Vagina (tissue), 2 donors: ENCODE data around the gene FOXP4. TPM values are rescaled to one million over a fixed set of nuclear protein-coding genes. Genes with fewer than 3 reads are reported as not detected.

Experiments
- DNase-seq, 2 donors: peaks; one replicate each; pipeline ENCODE4 v3.0.0-alpha.2; 2017; ENCODE audit errors: extremely low spot score in 2 of 2
- H3K27ac ChIP-seq: fragments of 200-600 bp; sonication (generic); one replicate; pipeline ENCODE4 v1.5.1; 2019
- H3K27me3 ChIP-seq: fragments of 200-600 bp; sonication (generic); one replicate; pipeline ENCODE4 v1.5.1; 2019
- H3K36me3 ChIP-seq, 2 donors: fragments of 200-600 bp; sonication (generic); one replicate each; pipeline ENCODE4 v1.5.1; 2017 to 2019
- H3K4me1 ChIP-seq: fragments of 200-600 bp; sonication (generic); one replicate; pipeline ENCODE4 v1.5.1; 2019
- H3K4me3 ChIP-seq, 2 donors: fragments of 200-600 bp; sonication (generic); 1 replicate in 1 of 2; 2 replicates in 1 of 2; pipeline ENCODE4 v1.5.1; 2016 to 2019
- H3K9me3 ChIP-seq: fragments of 200-600 bp; sonication (generic); one replicate; pipeline ENCODE4 v1.5.1; 2019
- POLR2A ChIP-seq, 2 donors: fragments of 450-650 bp; IDR thresholded peaks; one replicate each; pipeline ENCODE4 v1.6.1; 2017; ENCODE audit warnings: antibody characterized with exemption in 2 of 2, mild to moderate bottlenecking in 2 of 2, moderate library complexity in 2 of 2
- POLR2AphosphoS5 ChIP-seq, 2 donors: sonication (generic); formaldehyde crosslinking; IDR thresholded peaks; one replicate each; pipeline ENCODE4 v1.9.0; 2017; ENCODE audit warnings: antibody characterized with exemption in 2 of 2, mild to moderate bottlenecking in 2 of 2, low read depth in 1 of 2; ENCODE audit not compliant: insufficient read depth in 1 of 2
- intact Hi-C: fragments of 100-400 bp; cut with DNase I; formaldehyde crosslinking; loops from one replicate; pipeline ENCODE4 v1.15.1; 2023
- total RNA-seq: library from RNA; depleted of rRNA; stranded (reverse); fragments of >200 nt; gene quantifications from one replicate; pipeline ENCODE4 v1.2.3, GENCODE V29; 2016
- TF ChIP-seq, protein P1 (sequence below), 3 experiments: fragments of 450-650 bp in 2 of 3; fragments of 200-600 bp in 1 of 3; sonication (generic) in 1 of 3; IDR thresholded peaks; one replicate each; pipeline ENCODE4 v1.5.1; 2017 to 2019; ENCODE audit warnings: antibody characterized with exemption in 3 of 3, mild to moderate bottlenecking in 2 of 3, moderate library complexity in 2 of 3

The FOXP4 gene
- total RNA-seq, 1 donor from 2014 or later, result 7.4 TPM

GRCh38 chr6:41591859-41592502 lies 45.8 kb downstream of the FOXP4 start:
- Histone ChIP-seq H3K9me3 (no peaks in the 10 kb centered on the region), H3K4me1 (peaks cover 11% of the 10 kb centered on the region), H3K27ac (no peak overlapping the region), H3K36me3 (peaks cover 0 to 16% of the 10 kb centered on the region in 2 donors), H3K4me3 (no peak overlapping the region), H3K27me3 (no peaks in the 10 kb centered on the region)
- intact Hi-C loops, result loop anchor here (5.0 kb wide), 3 partner anchors 130 to 225 kb away; no protein-coding TSS in a partner anchor
- TF ChIP-seq POLR2A (IDR thresholded peaks at IDR 0.05) (no peak), POLR2AphosphoS5 (IDR thresholded peaks at IDR 0.05; ENCODE audit: insufficient read depth in 1 of 2, low read depth in 1 of 2) (peak in 1 of 2 donors; percentile 22)
- TF ChIP-seq, protein P1, sequence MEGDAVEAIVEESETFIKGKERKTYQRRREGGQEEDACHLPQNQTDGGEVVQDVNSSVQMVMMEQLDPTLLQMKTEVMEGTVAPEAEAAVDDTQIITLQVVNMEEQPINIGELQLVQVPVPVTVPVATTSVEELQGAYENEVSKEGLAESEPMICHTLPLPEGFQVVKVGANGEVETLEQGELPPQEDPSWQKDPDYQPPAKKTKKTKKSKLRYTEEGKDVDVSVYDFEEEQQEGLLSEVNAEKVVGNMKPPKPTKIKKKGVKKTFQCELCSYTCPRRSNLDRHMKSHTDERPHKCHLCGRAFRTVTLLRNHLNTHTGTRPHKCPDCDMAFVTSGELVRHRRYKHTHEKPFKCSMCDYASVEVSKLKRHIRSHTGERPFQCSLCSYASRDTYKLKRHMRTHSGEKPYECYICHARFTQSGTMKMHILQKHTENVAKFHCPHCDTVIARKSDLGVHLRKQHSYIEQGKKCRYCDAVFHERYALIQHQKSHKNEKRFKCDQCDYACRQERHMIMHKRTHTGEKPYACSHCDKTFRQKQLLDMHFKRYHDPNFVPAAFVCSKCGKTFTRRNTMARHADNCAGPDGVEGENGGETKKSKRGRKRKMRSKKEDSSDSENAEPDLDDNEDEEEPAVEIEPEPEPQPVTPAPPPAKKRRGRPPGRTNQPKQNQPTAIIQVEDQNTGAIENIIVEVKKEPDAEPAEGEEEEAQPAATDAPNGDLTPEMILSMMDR (IDR thresholded peaks at IDR 0.05), result peak; percentile 87 to 89 (median 88)
- DNase-seq, result no peak

GRCh38 chr6:41593406-41593805 lies 47.2 kb downstream of the FOXP4 start:
- no peak for DNase-seq
- Histone ChIP-seq H3K4me3 (no peak overlapping the region), H3K9me3 (no peaks in the 10 kb centered on the region), H3K27me3 (no peaks in the 10 kb centered on the region), H3K27ac (no peak overlapping the region), H3K4me1 (peaks cover 11% of the 10 kb centered on the region), H3K36me3 (peaks cover 0 to 16% of the 10 kb centered on the region in 2 donors)
- intact Hi-C loops, result loop anchor here (5.0 kb wide), 3 partner anchors 131 to 226 kb away; no protein-coding TSS in a partner anchor
- no peak for TF ChIP-seq POLR2AphosphoS5 (IDR thresholded peaks at IDR 0.05; ENCODE audit: insufficient read depth in 1 of 2, low read depth in 1 of 2)
- no peak for TF ChIP-seq POLR2A (IDR thresholded peaks at IDR 0.05)
- TF ChIP-seq, protein P1 (IDR thresholded peaks at IDR 0.05), result no peak

DNA sequence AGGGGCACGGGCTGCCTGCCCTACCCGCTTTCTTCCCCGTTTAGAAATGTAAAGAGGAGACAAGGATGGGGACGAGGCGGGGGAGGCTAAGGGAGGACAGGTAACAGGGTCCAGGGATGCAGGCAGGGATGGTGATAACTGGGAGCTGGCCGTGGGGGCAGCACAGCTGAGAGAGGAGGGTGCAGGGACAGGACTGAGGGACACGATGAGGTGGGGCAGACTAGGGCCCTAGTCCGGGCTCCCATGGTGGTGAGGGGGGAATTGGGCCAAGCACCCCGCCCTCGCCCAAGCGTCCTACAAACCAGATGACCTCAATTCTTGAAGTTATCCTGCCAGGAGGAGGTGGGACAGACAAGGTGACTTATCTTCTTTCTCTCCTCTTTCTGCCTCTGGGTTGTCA lies 47.7 kb downstream of the FOXP4 start:
- DNase-seq, result no peak
- Histone ChIP-seq H3K36me3 (peaks cover 0 to 16% of the 10 kb centered on the region in 2 donors), H3K4me1 (peaks cover 11% of the 10 kb centered on the region), H3K27me3 (no peaks in the 10 kb centered on the region), H3K27ac (no peak overlapping the region), H3K4me3 (no peak overlapping the region), H3K9me3 (no peaks in the 10 kb centered on the region)
- TF ChIP-seq, protein P1 (IDR thresholded peaks at IDR 0.05), result no peak
- TF ChIP-seq POLR2A (IDR thresholded peaks at IDR 0.05), result no peak
- no peak for TF ChIP-seq POLR2AphosphoS5 (IDR thresholded peaks at IDR 0.05; ENCODE audit: insufficient read depth in 1 of 2, low read depth in 1 of 2)
- intact Hi-C loops, result loop anchor here (5.0 kb wide), 3 partner anchors 132 to 227 kb away; no protein-coding TSS in a partner anchor

GRCh38 chr6:41594326-41594725 lies 48.1 kb downstream of the FOXP4 start:
- no peak for DNase-seq
- TF ChIP-seq, protein P1 (IDR thresholded peaks at IDR 0.05), result no peak
- TF ChIP-seq POLR2A (IDR thresholded peaks at IDR 0.05) (no peak), POLR2AphosphoS5 (IDR thresholded peaks at IDR 0.05; ENCODE audit: insufficient read depth in 1 of 2, low read depth in 1 of 2) (no peak)
- intact Hi-C loops, result loop anchor here (5.0 kb wide), 3 partner anchors 132 to 227 kb away; no protein-coding TSS in a partner anchor
- Histone ChIP-seq H3K4me1 (peaks cover 11% of the 10 kb centered on the region), H3K9me3 (no peaks in the 10 kb centered on the region), H3K27me3 (no peaks in the 10 kb centered on the region), H3K4me3 (no peak overlapping the region), H3K27ac (peak overlapping the region; percentile 38), H3K36me3 (peaks cover 0 to 16% of the 10 kb centered on the region in 2 donors)

- no peaks in the 10 kb centered on the region for H3K27me3 ChIP-seq
- H3K4me3 ChIP-seq, result no peak overlapping the region
- intact Hi-C loops, result loop anchor here (5.0 kb wide), 3 partner anchors 132 to 227 kb away; no protein-coding TSS in a partner anchor
- peaks cover 0 to 16% of the 10 kb centered on the region in 2 donors for H3K36me3 ChIP-seq
- peak overlapping the region; percentile 38 for H3K27ac ChIP-seq
- no peak for DNase-seq
- H3K4me1 ChIP-seq, result peaks cover 11% of the 10 kb centered on the region
- H3K9me3 ChIP-seq, result no peaks in the 10 kb centered on the region
- TF ChIP-seq, protein P1 (IDR thresholded peaks at IDR 0.05), result no peak
- TF ChIP-seq POLR2AphosphoS5 (IDR thresholded peaks at IDR 0.05; ENCODE audit: insufficient read depth in 1 of 2, low read depth in 1 of 2), result no peak
- TF ChIP-seq POLR2A (IDR thresholded peaks at IDR 0.05), result no peak
Observed at GRCh38 chr6:41594766-41595165, 48.6 kb downstream of the FOXP4 start.
